Measurements from ENCODE around the gene C4BPA.

GRCh38 chr1:207103892-207104373, at the start of gene C4BPA:
- TF ChIP-seq CTCF (IDR thresholded peaks at IDR 0.05; ENCODE audit: low read length), result no peak
- TF ChIP-seq EZH2 (IDR thresholded peaks at IDR 0.05; ENCODE audit: borderline replicate concordance, low read length), result no peak
